GM21723 (cell line): ENCODE results near the gene TPSD1.
"Not testable (repeated sequence)": the region's sequence is repeated elsewhere in the genome, so short reads cannot be mapped to it uniquely, and the experiment has no call there.

Source experiments
- ATAC-seq: cut with Tn5 transposase; IDR thresholded peaks from one replicate; pipeline ENCODE4 v1.9.1; 2021; ENCODE audit warnings: mild to moderate bottlenecking, moderate library complexity; ENCODE audit not compliant: unreplicated experiment

Gene TPSD1

GRCh38 chr16:1262210-1262845 is 6.5 kb downstream of the TPSD1 start:
- no peak for ATAC-seq

GRCh38 chr16:1262846-1263221 is 7.0 kb downstream of the TPSD1 start:
- no peak for ATAC-seq

- no peak for ATAC-seq
Observed at GRCh38 chr16:1263591-1264344, 7.9 kb downstream of the TPSD1 start.

- no peak for ATAC-seq
Observed at GRCh38 chr16:1264345-1265089, 8.6 kb downstream of the TPSD1 start.

- no peak for ATAC-seq
Observed at GRCh38 chr16:1265090-1265630, 9.3 kb downstream of the TPSD1 start.

GRCh38 chr16:1265826-1266225 is 10.0 kb downstream of the TPSD1 start:
- ATAC-seq, result no peak

- ATAC-seq, result not testable (repeated sequence)
Observed at GRCh38 chr16:1269418-1269817, 13.5 kb downstream of the TPSD1 start.

- no peak for ATAC-seq
Observed at GRCh38 chr16:1271380-1271723, 15.5 kb downstream of the TPSD1 start.

GRCh38 chr16:1271724-1272413 is 16.0 kb downstream of the TPSD1 start:
- not testable (repeated sequence) for ATAC-seq

- ATAC-seq, result no peak
Observed at GRCh38 chr16:1272453-1273198, 16.8 kb downstream of the TPSD1 start.

GRCh38 chr16:1273816-1274215 is 17.9 kb downstream of the TPSD1 start:
- ATAC-seq, result no peak

- no peak for ATAC-seq
Observed at GRCh38 chr16:1274767-1275166, 18.9 kb downstream of the TPSD1 start.

GRCh38 chr16:1275791-1276579 is 20.1 kb downstream of the TPSD1 start:
- no peak for ATAC-seq

- no peak for ATAC-seq
Observed at GRCh38 chr16:1276580-1276878, 20.7 kb downstream of the TPSD1 start.

- ATAC-seq, result no peak
Observed at GRCh38 chr16:1277151-1277598, 21.3 kb downstream of the TPSD1 start.

- ATAC-seq, result no peak
Observed at GRCh38 chr16:1277617-1278282, 21.9 kb downstream of the TPSD1 start.

GRCh38 chr16:1278477-1278876 is 22.6 kb downstream of the TPSD1 start:
- no peak for ATAC-seq

GRCh38 chr16:1279081-1279944 is 23.4 kb downstream of the TPSD1 start:
- no peak for ATAC-seq
